ENCODE results near the gene RAI1.

DNA sequence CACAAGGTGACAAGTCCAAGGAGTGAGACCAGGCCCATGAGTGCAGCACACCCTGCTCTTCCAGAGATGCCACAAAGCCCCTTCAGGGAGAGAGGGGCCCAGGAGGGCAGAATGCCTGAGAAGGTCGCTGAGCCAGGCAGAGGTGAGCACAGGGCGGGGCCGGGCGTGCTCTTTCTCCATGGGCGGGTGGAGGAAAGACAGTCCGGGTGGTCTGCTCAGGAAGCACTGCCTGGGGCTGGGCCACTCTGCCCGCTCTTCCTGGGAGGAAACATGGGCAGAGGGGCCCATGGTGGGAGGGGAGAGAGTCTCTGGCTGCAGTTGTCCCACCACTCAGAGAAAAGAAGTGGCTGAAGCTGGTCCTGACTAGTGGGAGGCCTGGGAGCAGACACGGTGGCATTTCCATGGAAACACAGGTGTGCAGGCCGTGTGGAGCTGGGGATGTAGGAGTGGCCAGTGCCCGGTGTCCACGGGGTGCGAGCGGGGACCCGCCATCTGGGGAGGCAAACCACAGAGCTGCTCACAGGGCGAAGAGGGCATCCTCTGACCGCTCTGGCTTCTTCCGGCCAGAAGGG is 165.9 kb downstream of the RAI1 start:
- TF ChIP-seq POLR2A (IDR thresholded peaks at IDR 0.05; ENCODE audit: low read length) (no peak), GATA1 (IDR thresholded peaks at IDR 0.05; ENCODE audit: low read depth, low read length) (no peak)

All from erythroblast (primary cell).